ENCODE measurements around the gene QARS1. TPM values are rescaled to one million over a fixed set of nuclear protein-coding genes. Genes with fewer than 3 reads are reported as not detected.

Gene QARS1
- total and polyA plus RNA-seq, 2 of the 13 experiments (the other 11 are each of a cell fraction or from before 2014, with no cell fraction given) = 307 to 327 TPM

GRCh38 chr3:49093853-49094767, 10.4 kb downstream of the QARS1 start, which contains the start of gene QRICH1 (continued):
- peak; percentile 52 for TF ChIP-seq TFDP2 (CRISPR knock-in tag; IDR thresholded peaks at IDR 0.05)
- peak; percentile 63; the same call in 1 of the 2 replicates for TF ChIP-seq ZNF12 (CRISPR knock-in tag; IDR thresholded peaks at IDR 0.05)
- 0 out of 2 replicates have a peak, but pooled peaks have one; percentile 17 for TF ChIP-seq ZNF468 (CRISPR knock-in tag; IDR thresholded peaks at IDR 0.05)
- 0 out of 2 replicates have a peak, but pooled peaks have one; percentile 13 for TF ChIP-seq ZNF720 (CRISPR knock-in tag; IDR thresholded peaks at IDR 0.05)
- no peak for TF ChIP-seq ZNF234 (CRISPR knock-in tag; conservative IDR thresholded peaks at IDR 0.05)
- peak; percentile 89 for TF ChIP-seq ERF (CRISPR knock-in tag; IDR thresholded peaks at IDR 0.05)
- no peak for TF ChIP-seq RELA (CRISPR knock-in tag; IDR thresholded peaks at IDR 0.05)
- no peak; the same call in 1 of the 2 replicates for TF ChIP-seq ZNF235 (CRISPR knock-in tag; IDR thresholded peaks at IDR 0.05; ENCODE audit: borderline replicate concordance)
- TF ChIP-seq SAP130 (CRISPR knock-in tag; IDR thresholded peaks at IDR 0.05; ENCODE audit: low read depth) = peak; percentile 86
- TF ChIP-seq THAP8 (CRISPR knock-in tag; IDR thresholded peaks at IDR 0.05; ENCODE audit: borderline replicate concordance) = no peak
- peak; percentile 91 for TF ChIP-seq TAF1 (CRISPR knock-in tag; IDR thresholded peaks at IDR 0.05)
- TF ChIP-seq ARID4A (CRISPR knock-in tag; IDR thresholded peaks at IDR 0.05; ENCODE audit: borderline replicate concordance) = peak; percentile 88; the same call in 1 of the 2 replicates
- peak; percentile 58; the same call in 1 of the 2 replicates for TF ChIP-seq TBX3 (IDR thresholded peaks at IDR 0.05; ENCODE audit: borderline replicate concordance)
- peak; percentile 79; the same call in 1 of the 2 replicates for TF ChIP-seq ZNF639 (CRISPR knock-in tag; conservative IDR thresholded peaks at IDR 0.05)
- no peak for TF ChIP-seq ZNF33A (CRISPR knock-in tag; IDR thresholded peaks at IDR 0.05; ENCODE audit: borderline replicate concordance)
- TF ChIP-seq GRHL1 (CRISPR knock-in tag; conservative IDR thresholded peaks at IDR 0.05) = no peak
- no peak; the same call in 1 of the 2 replicates for TF ChIP-seq ZNF251 (CRISPR knock-in tag; IDR thresholded peaks at IDR 0.05)
- TF ChIP-seq ZZZ3 (CRISPR knock-in tag; IDR thresholded peaks at IDR 0.05; ENCODE audit: borderline replicate concordance) = no peak; the same call in 1 of the 2 replicates
- TF ChIP-seq GATA4 (IDR thresholded peaks at IDR 0.05; ENCODE audit: borderline replicate concordance, low read depth) = 0 out of 2 replicates have a peak, but pooled peaks have one; percentile 21
